ENCODE data around the gene MGAT3.
"Not testable (repeated sequence)": the region's sequence is repeated elsewhere in the genome, so short reads cannot be mapped to it uniquely, and the experiment has no call there.

MGAT3 gene, protein sequence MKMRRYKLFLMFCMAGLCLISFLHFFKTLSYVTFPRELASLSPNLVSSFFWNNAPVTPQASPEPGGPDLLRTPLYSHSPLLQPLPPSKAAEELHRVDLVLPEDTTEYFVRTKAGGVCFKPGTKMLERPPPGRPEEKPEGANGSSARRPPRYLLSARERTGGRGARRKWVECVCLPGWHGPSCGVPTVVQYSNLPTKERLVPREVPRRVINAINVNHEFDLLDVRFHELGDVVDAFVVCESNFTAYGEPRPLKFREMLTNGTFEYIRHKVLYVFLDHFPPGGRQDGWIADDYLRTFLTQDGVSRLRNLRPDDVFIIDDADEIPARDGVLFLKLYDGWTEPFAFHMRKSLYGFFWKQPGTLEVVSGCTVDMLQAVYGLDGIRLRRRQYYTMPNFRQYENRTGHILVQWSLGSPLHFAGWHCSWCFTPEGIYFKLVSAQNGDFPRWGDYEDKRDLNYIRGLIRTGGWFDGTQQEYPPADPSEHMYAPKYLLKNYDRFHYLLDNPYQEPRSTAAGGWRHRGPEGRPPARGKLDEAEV

DNA sequence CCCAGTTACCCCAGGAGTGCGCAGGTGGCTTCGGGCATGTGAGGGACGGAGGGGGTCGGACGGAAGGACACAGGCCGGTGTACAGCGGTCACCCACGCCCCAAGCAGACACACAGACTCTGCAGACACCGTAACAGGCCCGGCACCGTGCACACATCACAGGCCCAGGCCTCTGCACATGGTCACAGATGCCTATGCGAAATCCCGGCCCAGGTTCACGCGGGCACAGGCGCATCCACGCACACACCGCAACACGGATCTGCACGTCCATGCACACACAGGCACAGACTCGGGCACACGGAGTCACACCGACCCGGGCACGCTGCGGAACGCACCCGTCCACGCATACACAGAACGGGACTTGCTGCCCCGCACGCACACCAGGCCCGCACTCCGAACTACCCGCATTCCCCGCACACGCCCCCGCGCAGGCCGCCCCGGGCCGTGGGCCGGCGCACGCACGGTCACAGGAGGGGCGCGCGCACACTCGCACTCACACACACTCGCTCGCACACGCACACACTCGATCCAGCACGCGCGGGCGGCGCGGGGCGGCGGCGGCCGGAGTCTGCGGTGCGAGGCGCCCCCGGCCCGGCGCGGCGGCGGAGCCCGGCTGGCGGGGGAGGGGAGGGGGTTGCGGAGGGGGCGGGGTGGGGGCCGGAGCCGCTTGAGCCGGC is at the start of gene MGAT3:
Gene MGAT3 (plus strand): TSS at position 491 of the 676 bp plus-strand sequence. CDS start 30,336 bp downstream, outside the sequence.
- DNase-seq, result no peak

GRCh38 chr22:39408173-39408572 is 48.6 kb upstream of the MGAT3 start:
- DNase-seq, result no peak

DNA sequence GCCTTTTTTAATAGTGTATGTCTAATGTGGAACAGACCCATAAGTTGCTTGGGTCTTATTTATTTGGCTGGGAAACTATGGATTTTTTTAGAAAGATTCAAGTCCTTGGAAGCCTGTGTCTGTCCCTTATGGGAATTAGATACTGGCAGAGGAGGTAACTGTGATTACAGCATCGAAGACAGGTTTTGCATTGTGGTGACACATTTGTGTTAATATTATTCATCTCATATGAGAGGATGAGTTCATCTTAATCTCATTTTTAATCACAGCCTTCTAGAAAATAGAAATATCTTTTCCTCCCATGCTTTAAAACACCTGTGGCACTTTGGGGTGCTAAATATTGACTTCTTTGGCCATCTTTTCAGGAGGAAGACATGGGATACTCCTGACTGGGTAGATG is 48.0 kb upstream of the MGAT3 start:
- DNase-seq, result peak; percentile 34

DNA sequence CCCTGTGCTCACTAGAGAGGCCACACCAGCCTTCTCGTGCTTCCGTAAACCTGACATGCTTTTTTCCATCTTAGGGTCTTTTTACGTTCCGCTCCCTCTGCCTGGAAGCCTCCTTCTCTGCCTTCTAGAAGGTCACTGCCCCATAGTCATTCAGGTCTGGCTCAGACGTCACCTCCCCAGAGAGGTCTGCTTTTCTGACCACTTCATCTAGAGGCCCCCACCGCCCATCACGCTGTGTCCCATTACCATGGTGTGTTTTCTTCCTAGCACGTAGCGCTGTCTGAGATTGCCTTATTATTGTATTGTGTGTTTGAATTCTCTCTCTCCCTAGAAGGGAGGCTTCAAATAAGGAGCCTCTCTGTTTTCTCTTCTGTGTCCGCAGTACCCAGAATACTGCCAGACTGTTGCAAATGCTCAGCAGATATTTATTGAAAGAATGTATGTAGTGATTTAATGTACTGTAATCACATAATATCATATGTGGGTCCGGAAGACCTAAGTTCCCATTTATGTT is 47.2 kb upstream of the MGAT3 start:
- no peak for DNase-seq

DNA sequence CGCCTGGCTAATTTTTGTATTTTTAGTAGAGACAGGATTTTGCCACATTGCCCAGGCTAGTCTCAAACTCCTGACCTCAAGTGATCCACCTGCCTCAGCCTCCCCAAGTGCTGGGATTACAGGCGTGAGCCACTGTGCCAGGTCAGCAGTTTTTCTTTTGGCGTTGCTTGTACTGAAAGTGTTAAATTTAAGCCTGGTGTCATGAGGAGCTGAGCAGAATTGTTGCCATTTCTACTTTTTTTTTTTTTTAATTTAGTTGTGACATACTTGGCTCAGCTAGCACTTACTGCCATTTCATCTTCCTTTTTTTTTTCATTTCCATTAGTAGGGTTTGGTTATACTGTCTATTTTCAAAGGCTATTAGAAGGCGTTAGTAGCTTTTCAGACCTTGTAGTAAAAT is 46.5 kb upstream of the MGAT3 start:
- DNase-seq, result no peak

GRCh38 chr22:39411828-39412365 is 44.9 kb upstream of the MGAT3 start:
- not testable (repeated sequence) for DNase-seq

- not testable (repeated sequence) for DNase-seq
Observed at GRCh38 chr22:39413204-39413603, 43.6 kb upstream of the MGAT3 start.

DNA sequence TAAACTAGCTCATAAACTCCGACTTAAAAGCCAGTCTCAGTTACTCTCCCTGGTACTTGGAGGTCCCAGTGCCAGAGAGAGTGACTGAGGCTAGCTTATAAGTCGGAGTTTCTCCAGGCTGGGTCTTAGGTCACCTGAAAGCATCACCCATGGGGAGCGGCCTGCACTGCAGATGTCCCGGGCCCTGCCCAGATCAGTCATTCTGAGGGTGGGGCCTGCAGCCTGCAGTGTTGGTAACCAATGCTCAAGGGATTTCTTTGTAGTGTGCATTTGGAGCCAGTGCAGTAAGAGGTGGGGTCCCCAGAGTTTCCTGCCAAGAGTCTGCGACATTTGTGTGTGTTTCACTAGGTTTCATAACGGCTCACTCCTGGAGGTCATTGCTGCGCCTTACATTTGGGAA is 42.4 kb upstream of the MGAT3 start:
- no peak for DNase-seq

- no peak for DNase-seq
Observed at GRCh38 chr22:39414886-39415285, 41.9 kb upstream of the MGAT3 start.

- no peak for DNase-seq
Observed at GRCh38 chr22:39415506-39415905, 41.3 kb upstream of the MGAT3 start.

DNA sequence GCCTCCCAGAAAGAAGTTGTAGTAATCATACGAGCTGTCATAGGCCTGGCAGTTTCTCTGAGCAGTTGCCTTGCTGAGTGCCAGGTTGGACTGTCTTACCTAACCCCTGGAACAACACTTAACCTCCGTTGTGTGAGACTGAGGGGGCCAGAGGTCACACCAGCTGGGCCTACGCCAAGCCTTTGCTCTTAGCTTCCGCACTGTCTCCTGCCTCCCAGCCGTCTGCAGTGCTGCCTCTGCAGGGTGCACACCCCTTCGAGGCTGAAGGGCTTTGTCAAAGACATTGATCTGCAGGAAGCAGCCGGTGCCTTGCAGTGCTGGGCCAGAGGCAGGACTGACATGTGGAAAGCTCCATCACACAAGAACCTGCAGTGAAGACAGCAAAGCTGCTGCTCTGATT is 40.5 kb upstream of the MGAT3 start:
- no peak for DNase-seq

DNA sequence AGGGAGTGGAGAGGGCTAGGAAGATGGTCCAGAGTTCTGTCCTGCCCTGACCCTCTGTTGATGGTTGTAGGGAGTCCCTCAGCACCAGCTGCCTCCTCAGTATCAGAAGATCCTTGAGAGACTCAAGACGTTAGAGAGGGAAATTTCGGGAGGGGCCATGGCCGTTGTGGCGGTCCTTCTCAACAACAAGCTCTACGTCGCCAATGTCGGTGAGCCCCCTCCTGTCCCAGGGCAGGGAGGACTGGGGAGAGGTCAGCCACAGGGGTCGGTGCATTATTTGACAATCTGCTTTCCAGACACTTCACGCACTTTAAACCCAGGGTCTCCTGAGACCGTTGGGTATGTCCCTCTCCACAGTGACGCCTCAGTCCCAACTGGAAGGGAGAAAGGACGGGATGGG is 39.2 kb upstream of the MGAT3 start:
- no peak for DNase-seq

- no peak for DNase-seq
Observed at GRCh38 chr22:39418696-39419095, 38.1 kb upstream of the MGAT3 start.

DNA sequence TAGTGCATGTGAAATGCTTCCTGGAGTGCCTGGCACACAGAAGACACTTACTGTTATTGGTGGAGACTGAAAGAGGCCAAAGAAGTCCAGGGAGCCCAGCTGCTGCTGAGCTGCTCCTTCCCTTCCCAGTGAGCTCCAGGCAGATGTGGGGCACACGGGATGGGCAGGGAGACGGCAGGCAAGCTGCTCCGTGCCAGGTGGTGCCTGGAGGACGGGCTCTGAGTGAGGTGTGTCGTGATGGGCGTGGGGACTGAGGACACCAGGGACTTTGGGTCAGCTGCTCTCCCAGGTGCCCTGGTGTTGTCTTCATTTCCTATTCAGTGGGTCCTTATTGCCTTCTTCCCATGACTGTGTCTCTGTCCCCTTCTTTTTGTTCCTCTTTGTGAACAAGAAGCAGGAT is 37.7 kb upstream of the MGAT3 start:
- no peak for DNase-seq

- no peak for DNase-seq
Observed at GRCh38 chr22:39419911-39420310, 36.9 kb upstream of the MGAT3 start.

DNA sequence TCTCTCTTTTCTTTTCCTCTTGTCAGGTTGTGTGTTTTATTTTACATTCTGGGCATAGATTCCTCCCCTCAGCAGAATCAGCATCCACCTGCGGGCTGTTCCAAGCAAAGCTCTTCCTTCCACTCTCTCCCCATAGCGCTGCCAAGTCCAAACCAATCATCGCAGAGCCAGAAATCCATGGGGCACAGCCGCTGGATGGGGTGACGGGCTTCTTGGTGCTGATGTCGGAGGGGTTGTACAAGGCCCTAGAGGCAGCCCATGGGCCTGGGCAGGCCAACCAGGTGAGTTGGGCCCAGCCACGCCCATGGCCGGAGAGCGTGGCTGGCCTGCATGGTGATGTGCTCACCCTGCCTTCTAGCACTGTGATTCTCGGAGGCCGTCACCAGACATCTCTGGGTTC is 35.1 kb upstream of the MGAT3 start:
- no peak for DNase-seq

GRCh38 chr22:39422101-39422500 is 34.7 kb upstream of the MGAT3 start:
- DNase-seq, result no peak

- no peak for DNase-seq
Observed at GRCh38 chr22:39422721-39423120, 34.1 kb upstream of the MGAT3 start.

- DNase-seq, result no peak
Observed at GRCh38 chr22:39423976-39424375, 32.8 kb upstream of the MGAT3 start.

- DNase-seq, result no peak
Observed at GRCh38 chr22:39426380-39427043, 30.3 kb upstream of the MGAT3 start.

GRCh38 chr22:39427751-39428596 is 28.8 kb upstream of the MGAT3 start:
- no peak for DNase-seq

DNA sequence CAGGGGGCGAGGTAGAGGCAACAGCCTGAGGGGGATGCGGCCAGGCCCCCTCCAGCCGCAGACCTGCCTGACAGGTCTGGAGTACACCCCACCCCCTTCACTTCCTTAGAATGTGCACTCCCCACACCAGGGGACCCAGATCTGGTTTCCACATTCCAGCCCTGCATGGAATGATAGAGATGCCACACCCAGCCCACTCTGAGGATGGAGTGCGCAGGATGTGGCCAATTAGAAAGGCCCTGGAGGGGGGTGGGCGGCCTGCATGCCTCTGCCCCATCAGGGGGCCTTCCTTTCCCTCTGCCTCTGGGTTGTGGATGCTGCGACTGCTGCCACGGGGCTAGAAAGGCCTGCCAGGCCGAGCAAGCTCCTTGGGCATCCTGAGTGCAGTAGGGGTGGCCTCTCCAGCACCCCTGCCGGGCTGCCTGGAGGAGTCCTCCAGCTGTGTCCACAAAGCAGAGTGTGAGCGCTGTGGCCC is 28.2 kb upstream of the MGAT3 start:
- DNase-seq, result no peak
